Subcutaneous adipose tissue (tissue), 4 donors: ENCODE results near the gene CD37. TPM values are rescaled to one million over a fixed set of nuclear protein-coding genes. Genes with fewer than 3 reads are reported as not detected.

Experiments used
- CTCF ChIP-seq: fragments of 450-650 bp; IDR thresholded peaks from one replicate; pipeline ENCODE4 v1.5.1; 2016; ENCODE audit warnings: low read depth, mild to moderate bottlenecking, control low read depth, antibody characterized with exemption, moderate library complexity
- total RNA-seq, 4 donors: library from RNA; depleted of rRNA; stranded (reverse); fragments of >200 nt; gene quantifications; one replicate each; pipeline ENCODE4 v1.1.0, GENCODE V29; 2016

Gene CD37
- total RNA-seq, 4 donors from 2014 or later, result 8.9 to 87.4 (median 21.1) TPM

DNA sequence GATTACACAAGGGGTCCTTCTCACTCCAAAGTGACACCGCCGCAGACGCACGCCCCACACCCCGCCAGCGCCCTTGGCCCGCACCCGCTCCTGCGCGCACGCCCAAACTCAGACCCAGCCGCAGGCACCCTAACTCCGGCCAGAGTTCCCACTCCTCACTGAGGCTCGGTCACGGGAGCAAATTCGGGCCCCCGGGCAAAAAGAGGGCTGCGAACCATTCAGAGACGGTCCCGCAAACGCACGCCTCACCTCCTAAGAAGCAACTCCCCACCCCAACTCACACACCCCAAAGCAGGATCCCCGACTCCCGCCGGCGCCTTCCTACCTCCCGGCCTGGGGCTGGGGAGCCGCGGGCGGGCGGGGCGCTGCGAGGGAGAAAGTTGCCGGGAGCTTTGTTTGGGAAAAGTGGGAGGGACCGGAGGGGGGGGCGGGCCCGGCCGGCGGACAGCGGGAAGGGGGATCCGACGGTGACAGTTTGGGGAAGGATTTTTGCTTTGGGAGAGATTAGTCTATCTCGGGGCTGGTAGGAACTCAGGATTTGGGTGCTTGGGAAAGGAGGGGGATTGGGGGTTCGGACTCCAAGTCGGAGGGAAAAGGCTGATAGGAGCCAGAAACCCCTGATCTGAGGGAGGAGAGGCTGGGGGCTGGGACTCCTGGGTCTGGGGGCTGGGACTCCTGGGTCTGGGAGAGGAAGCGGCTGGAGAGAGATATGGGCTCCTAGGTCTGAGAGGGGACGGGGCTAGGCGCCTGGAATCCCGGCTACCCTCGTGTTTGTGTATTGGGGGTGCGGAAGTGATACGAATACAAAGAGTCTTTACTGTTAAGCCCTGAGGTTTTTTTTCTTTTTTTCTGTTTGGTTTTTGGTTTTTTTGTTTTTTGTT, 27.1 kb downstream of the CD37 start, which contains the start of gene TEAD2:
Gene TEAD2 (minus strand): TSS at position 369 of the 881 bp plus-strand sequence. CDS start 2,341 bp downstream, outside the sequence.
- no peak for TF ChIP-seq CTCF

DNA sequence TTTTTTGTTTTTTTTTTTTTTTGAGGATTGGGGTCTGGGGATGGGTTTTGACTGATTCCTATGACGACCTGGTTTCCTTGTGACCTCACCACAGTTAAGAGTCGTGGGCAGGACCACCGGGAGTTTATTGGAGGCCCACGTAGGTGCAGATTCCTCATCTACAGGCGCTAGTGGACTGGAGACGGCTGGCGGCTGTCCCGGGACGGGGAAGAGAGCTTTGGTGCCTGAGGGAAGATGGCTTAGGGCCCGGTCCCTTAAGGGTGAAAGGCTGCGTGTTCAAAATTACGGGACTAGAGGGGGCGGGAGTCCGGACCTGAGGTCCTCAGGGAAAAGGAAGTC, 27.7 kb downstream of the CD37 start:
- TF ChIP-seq CTCF, result no peak

DNA sequence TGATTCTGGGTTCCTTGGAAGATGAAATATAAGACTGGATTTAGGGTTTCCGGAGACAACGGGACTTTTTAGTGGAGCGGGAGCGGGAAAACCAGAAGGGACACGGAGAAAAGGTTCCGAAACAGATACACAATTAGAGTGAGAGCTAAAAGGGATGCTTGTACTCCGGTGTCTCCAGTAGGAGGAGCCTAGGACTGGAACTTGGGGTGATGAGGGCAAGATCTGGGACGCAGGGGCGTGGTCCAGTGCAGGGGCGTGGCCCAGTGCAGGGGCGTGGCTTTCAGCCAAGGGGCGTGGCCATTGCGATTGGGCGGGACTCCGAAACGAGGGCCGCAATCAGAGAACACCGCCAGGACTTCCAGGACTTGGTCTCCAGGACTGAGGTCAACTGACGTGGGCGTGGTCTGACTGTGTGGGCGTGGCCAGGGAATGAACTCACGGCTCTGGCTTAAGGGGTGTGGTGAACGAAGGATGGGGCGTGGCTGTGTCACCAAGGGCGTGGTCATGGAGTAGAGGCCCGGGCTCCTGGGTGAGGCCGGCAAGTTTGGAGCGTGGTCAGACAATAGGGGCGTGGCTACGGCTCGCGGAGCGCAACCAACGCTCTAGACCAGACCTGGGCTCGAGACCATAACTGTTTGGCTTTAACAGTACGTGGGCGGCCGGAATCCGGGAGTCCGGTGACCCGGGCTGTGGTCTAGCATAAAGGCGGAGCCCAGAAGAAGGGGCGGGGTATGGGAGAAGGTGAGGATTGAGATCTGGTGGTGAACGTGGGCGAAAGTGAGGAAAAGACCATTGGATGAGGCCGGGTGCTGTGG, 28.3 kb downstream of the CD37 start, which contains the start of gene DKKL1:
Gene DKKL1 (plus strand): TSS at position 610 of the 815 bp plus-strand sequence. CDS start 122 bp downstream, at position 732.
- TF ChIP-seq CTCF, result no peak

DNA sequence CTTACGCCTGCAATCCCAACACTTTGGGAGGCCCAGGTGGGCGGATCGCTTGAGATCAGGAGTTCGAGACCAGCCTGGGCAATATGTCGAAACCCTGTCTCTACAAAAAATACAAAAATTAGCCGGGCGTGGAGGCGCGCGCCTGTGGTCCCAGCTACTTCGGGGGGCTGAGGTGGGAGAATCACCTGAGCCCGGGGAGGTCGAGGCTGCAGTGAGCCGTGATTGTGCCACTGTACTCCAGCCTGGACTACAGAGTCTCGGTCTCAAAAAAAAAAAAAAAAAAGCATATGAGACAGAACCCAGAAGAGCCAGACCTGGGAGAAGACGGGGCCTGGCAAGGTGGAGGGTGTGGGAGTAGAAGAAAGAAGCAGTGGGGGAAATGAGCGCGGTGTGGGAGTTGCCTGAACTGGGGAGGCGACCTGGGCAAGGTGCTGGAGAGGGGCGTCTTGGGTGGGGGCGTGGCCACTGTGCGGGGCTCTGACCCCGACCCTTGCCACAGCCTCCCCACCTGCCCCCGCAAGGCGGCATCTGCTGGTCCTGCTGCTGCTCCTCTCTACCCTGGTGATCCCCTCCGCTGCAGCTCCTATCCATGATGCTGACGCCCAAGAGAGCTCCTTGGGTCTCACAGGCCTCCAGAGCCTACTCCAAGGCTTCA, 29.0 kb downstream of the CD37 start:
- no peak for TF ChIP-seq CTCF

- no peak for TF ChIP-seq CTCF
These were observed 30.9 kb downstream of the CD37 start for GRCh38 chr19:49366110-49366509.

DNA sequence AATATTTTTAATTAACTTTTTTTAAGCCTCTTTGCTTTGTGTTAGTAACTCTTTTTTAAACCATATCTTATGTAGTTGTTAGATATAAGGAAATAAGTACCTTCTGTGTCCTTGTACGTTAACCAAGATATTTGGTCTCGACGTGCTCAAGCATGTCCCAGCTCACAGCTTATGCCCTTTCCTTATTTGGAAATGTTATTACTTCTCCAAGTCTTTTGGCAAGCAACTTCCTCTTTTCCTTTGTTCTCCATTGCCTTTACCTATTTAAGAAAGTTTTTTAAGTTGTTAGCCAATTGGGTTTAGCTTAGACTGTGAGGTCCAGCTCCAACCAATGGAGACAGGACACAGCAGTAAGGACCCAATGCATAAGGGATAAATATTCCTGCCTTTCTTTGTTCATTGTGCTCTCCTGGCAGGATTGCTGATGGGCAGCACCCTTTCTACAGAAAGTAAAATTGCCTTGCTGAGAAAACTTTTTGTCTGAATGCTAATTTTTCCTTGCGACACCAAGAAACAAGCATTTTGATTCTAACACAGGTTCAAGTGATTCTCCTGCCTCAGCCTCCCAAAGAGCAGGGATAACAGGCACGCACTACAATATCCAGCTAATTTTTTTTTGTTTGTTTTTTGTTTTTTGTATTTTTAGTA, 33.6 kb downstream of the CD37 start:
- no peak for TF ChIP-seq CTCF
